IPS-18a (cell line): ENCODE data around the gene MEGF9.
A peak's percentile ranks its signal among the peaks of the same experiment; 100 is the strongest.

Experiments used
- H3K27ac ChIP-seq: one replicate; pipeline ENCODE4 v1.5.1; 2013; ENCODE audit warnings: low read length
- H3K27me3 ChIP-seq: one replicate; pipeline ENCODE4 v1.6.1; 2013; ENCODE audit warnings: mild to moderate bottlenecking, low read length; ENCODE audit not compliant: control insufficient read depth, insufficient read depth
- H3K36me3 ChIP-seq: one replicate; pipeline ENCODE4 v1.6.1; 2013; ENCODE audit warnings: low read depth, low read length; ENCODE audit not compliant: control insufficient read depth
- H3K4me1 ChIP-seq: one replicate; pipeline ENCODE4 v1.6.1; 2013; ENCODE audit warnings: low read depth, low read length; ENCODE audit not compliant: control insufficient read depth
- H3K4me3 ChIP-seq: one replicate; pipeline ENCODE4 v1.5.1; 2013; ENCODE audit warnings: low read length
- H3K9ac ChIP-seq: one replicate; pipeline ENCODE4 v1.6.1; 2013; ENCODE audit warnings: mild to moderate bottlenecking, low read length, moderate library complexity
- H3K9me3 ChIP-seq: one replicate; pipeline ENCODE4 v1.6.1; 2013; ENCODE audit warnings: low read depth, low read length; ENCODE audit not compliant: control insufficient read depth

MEGF9 gene

GRCh38 chr9:120712539-120713031 is 1.7 kb downstream of the MEGF9 start:
- no peak overlapping the region for H3K9ac ChIP-seq
- H3K4me1 ChIP-seq = peaks cover 9% of the 10 kb centered on the region
- H3K9me3 ChIP-seq = no peaks in the 10 kb centered on the region
- H3K27me3 ChIP-seq = peaks cover 27% of the 10 kb centered on the region
- no peaks in the 10 kb centered on the region for H3K36me3 ChIP-seq
- no peak overlapping the region for H3K27ac ChIP-seq
- peak overlapping the region; percentile 74 for H3K4me3 ChIP-seq

GRCh38 chr9:120711841-120712538 is 2.3 kb downstream of the MEGF9 start:
- H3K9me3 ChIP-seq = no peaks in the 10 kb centered on the region
- H3K4me1 ChIP-seq = peaks cover 9% of the 10 kb centered on the region
- no peak overlapping the region for H3K9ac ChIP-seq
- H3K4me3 ChIP-seq = no peak overlapping the region
- no peaks in the 10 kb centered on the region for H3K36me3 ChIP-seq
- peaks cover 27% of the 10 kb centered on the region for H3K27me3 ChIP-seq
- H3K27ac ChIP-seq = no peak overlapping the region

GRCh38 chr9:120711354-120711753 is 2.9 kb downstream of the MEGF9 start:
- Histone ChIP-seq H3K9me3 (no peaks in the 10 kb centered on the region), H3K4me1 (peaks cover 9% of the 10 kb centered on the region), H3K27me3 (peaks cover 27% of the 10 kb centered on the region), H3K27ac (no peak overlapping the region), H3K36me3 (no peaks in the 10 kb centered on the region), H3K9ac (no peak overlapping the region), H3K4me3 (no peak overlapping the region)

GRCh38 chr9:120710110-120710981 is 3.9 kb downstream of the MEGF9 start:
- no peaks in the 10 kb centered on the region for H3K36me3 ChIP-seq
- H3K27me3 ChIP-seq = peaks cover 27% of the 10 kb centered on the region
- no peak overlapping the region for H3K4me3 ChIP-seq
- no peak overlapping the region for H3K27ac ChIP-seq
- peaks cover 7% of the 10 kb centered on the region for H3K4me1 ChIP-seq
- H3K9me3 ChIP-seq = no peaks in the 10 kb centered on the region
- H3K9ac ChIP-seq = no peak overlapping the region

GRCh38 chr9:120708526-120709224 is 5.6 kb downstream of the MEGF9 start:
- Histone ChIP-seq H3K4me3 (no peak overlapping the region), H3K27ac (no peak overlapping the region), H3K27me3 (peaks cover 25% of the 10 kb centered on the region)

GRCh38 chr9:120707170-120707569 is 7.1 kb downstream of the MEGF9 start:
- peaks cover 10% of the 10 kb centered on the region for H3K27me3 ChIP-seq
- no peaks in the 10 kb centered on the region for H3K9me3 ChIP-seq
- no peaks in the 10 kb centered on the region for H3K4me1 ChIP-seq
- no peak overlapping the region for H3K27ac ChIP-seq
- no peak overlapping the region for H3K9ac ChIP-seq
- no peaks in the 10 kb centered on the region for H3K36me3 ChIP-seq
- no peak overlapping the region for H3K4me3 ChIP-seq

More at GRCh38 chr9:120708526-120709224, 5.6 kb downstream of the MEGF9 start:
- no peaks in the 10 kb centered on the region for H3K9me3 ChIP-seq
- H3K9ac ChIP-seq = no peak overlapping the region
- H3K4me1 ChIP-seq = peaks cover 3% of the 10 kb centered on the region
- H3K36me3 ChIP-seq = no peaks in the 10 kb centered on the region

- H3K4me1 ChIP-seq = no peaks in the 10 kb centered on the region
- H3K27me3 ChIP-seq = peaks cover 2% of the 10 kb centered on the region
- no peaks in the 10 kb centered on the region for H3K36me3 ChIP-seq
- H3K9me3 ChIP-seq = no peaks in the 10 kb centered on the region
- H3K27ac ChIP-seq = no peak overlapping the region
- H3K4me3 ChIP-seq = no peak overlapping the region
- no peak overlapping the region for H3K9ac ChIP-seq
Observed at GRCh38 chr9:120705174-120705573, 9.1 kb downstream of the MEGF9 start.

- H3K9me3 ChIP-seq = no peaks in the 10 kb centered on the region
- H3K27me3 ChIP-seq = peaks cover 26% of the 10 kb centered on the region
- no peaks in the 10 kb centered on the region for H3K36me3 ChIP-seq
- H3K27ac ChIP-seq = no peak overlapping the region
- no peak overlapping the region for H3K9ac ChIP-seq
- peaks cover 3% of the 10 kb centered on the region for H3K4me1 ChIP-seq
- no peak overlapping the region for H3K4me3 ChIP-seq
Observed at GRCh38 chr9:120702075-120702474, 12.2 kb downstream of the MEGF9 start.

GRCh38 chr9:120701248-120701647 is 13.0 kb downstream of the MEGF9 start:
- Histone ChIP-seq H3K4me3 (no peak overlapping the region), H3K4me1 (peaks cover 3% of the 10 kb centered on the region), H3K36me3 (no peaks in the 10 kb centered on the region), H3K27ac (no peak overlapping the region), H3K9ac (no peak overlapping the region), H3K9me3 (no peaks in the 10 kb centered on the region), H3K27me3 (peaks cover 35% of the 10 kb centered on the region)

- Histone ChIP-seq H3K9ac (no peak overlapping the region), H3K9me3 (no peaks in the 10 kb centered on the region), H3K4me1 (peaks cover 3% of the 10 kb centered on the region), H3K36me3 (no peaks in the 10 kb centered on the region), H3K27me3 (peaks cover 59% of the 10 kb centered on the region), H3K4me3 (no peak overlapping the region), H3K27ac (no peak overlapping the region)
Observed at GRCh38 chr9:120698766-120699165, 15.5 kb downstream of the MEGF9 start.

GRCh38 chr9:120697448-120697847 is 16.8 kb downstream of the MEGF9 start:
- H3K9me3 ChIP-seq = no peaks in the 10 kb centered on the region
- H3K27ac ChIP-seq = no peak overlapping the region
- no peaks in the 10 kb centered on the region for H3K36me3 ChIP-seq
- peaks cover 73% of the 10 kb centered on the region for H3K27me3 ChIP-seq
- H3K9ac ChIP-seq = no peak overlapping the region
- H3K4me1 ChIP-seq = peaks cover 6% of the 10 kb centered on the region
- H3K4me3 ChIP-seq = no peak overlapping the region
